ENCODE data around the gene C1orf115. TPM values are rescaled to one million over a fixed set of nuclear protein-coding genes. Genes with fewer than 3 reads are reported as not detected.

C1orf115 gene
- total and polyA plus RNA-seq, 5 donors from 2014 or later, result 0.25 to 1.8 (median 1.3) TPM

DNA sequence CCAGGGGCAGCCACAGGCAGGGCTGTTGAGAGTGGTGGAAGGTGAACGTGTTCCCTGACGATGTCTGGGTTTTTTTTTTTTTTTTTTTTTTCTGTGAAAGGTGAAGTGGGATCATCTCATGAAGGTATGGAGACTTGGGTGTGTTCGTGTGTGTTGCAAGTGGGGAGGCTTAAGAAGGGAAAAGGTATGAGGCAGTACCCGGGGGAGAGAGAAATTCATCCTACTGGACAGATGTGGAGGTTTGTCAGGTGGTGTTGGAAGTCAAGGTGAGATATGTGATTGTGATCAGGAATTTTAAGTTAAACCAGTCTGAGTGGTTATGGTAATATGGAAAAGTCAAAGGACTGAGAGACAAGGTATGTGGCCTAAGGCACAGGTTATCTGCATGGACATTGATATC is 5.3 kb downstream of the C1orf115 start:
- H3K36me3 ChIP-seq (ENCODE audit: control insufficient read depth, insufficient read depth, low read length), result no peaks in the 10 kb centered on the region
- no peaks in the 10 kb centered on the region for H3K4me1 ChIP-seq (ENCODE audit: control insufficient read depth, insufficient read depth, low read length, poor library complexity, severe bottlenecking)
- H3K27me3 Mint-ChIP-seq, result peaks cover 7% of the 10 kb centered on the region
- no peak for ATAC-seq (ENCODE audit: low read depth in 2 of 2)
- H3K27ac Mint-ChIP-seq, result no peak overlapping the region
- no peak overlapping the region for H3K4me3 ChIP-seq (ENCODE audit: low read depth, low read length)
- no peaks in the 10 kb centered on the region for H3K9me3 Mint-ChIP-seq
- no peak for DNase-seq
- H3K36me3 Mint-ChIP-seq, result no peaks in the 10 kb centered on the region
- no peak overlapping the region for H3K27ac ChIP-seq (ENCODE audit: insufficient read depth, low read length, poor library complexity, severe bottlenecking)
- no peaks in the 10 kb centered on the region for H3K9me3 ChIP-seq (ENCODE audit: control insufficient read depth in 2 of 2, low read length in 2 of 2)
- H3K4me1 Mint-ChIP-seq, result peaks cover 0 to 7% (median 0%) of the 10 kb centered on the region in 4 donors
- H3K27me3 ChIP-seq (ENCODE audit: control insufficient read depth, insufficient read depth, low read length), result no peaks in the 10 kb centered on the region
- H3K4me3 Mint-ChIP-seq, result no peak overlapping the region

DNA sequence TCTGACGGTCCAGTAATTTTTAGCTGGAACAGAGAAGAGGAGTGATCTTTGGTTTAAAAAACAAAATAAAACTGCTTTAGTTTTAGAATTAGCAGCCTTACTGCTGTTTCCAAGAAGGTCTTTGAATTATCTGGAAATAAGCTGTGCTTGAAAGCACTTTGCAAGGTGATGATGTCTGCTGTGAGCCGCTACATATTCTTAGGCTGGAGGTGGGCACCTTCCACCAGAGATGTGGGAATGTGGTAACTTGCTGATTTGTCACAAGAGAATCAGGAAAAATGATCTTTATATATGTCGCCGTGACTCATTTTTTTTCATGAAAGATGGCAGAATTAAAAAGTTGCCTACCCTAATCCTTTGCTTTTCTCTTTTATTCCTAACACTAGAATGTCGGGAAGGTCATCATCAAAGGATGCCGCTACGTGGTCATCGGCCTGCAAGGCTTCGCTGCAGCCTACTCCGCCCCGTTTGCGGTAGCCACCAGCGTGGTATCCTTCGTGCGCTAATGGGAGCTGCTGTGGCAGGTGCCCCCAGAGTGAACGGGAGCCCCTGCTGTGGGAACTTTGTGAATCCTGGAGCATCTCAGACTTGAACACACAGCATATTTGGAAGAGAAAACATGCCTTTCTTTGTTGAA is 6.2 kb downstream of the C1orf115 start:
- Histone ChIP-seq H3K9me3 (ENCODE audit: control insufficient read depth in 2 of 2, low read length in 2 of 2) (no peaks in the 10 kb centered on the region), H3K27ac (ENCODE audit: insufficient read depth, low read length, poor library complexity, severe bottlenecking) (no peak overlapping the region), H3K27me3 (ENCODE audit: control insufficient read depth, insufficient read depth, low read length) (no peaks in the 10 kb centered on the region), H3K4me1 (ENCODE audit: control insufficient read depth, insufficient read depth, low read length, poor library complexity, severe bottlenecking) (no peaks in the 10 kb centered on the region), H3K36me3 (ENCODE audit: control insufficient read depth, insufficient read depth, low read length) (no peaks in the 10 kb centered on the region), H3K4me3 (ENCODE audit: low read depth, low read length) (no peak overlapping the region)
- peaks cover under 1% of the 10 kb centered on the region for H3K27me3 Mint-ChIP-seq
- no peak overlapping the region for H3K4me3 Mint-ChIP-seq
- no peaks in the 10 kb centered on the region for H3K36me3 Mint-ChIP-seq
- no peaks in the 10 kb centered on the region for H3K9me3 Mint-ChIP-seq
- ATAC-seq (ENCODE audit: low read depth in 2 of 2), result no peak
- no peak for DNase-seq
- peaks cover 0 to 3% (median 0%) of the 10 kb centered on the region in 4 donors for H3K4me1 Mint-ChIP-seq
- H3K27ac Mint-ChIP-seq, result no peak overlapping the region

DNA sequence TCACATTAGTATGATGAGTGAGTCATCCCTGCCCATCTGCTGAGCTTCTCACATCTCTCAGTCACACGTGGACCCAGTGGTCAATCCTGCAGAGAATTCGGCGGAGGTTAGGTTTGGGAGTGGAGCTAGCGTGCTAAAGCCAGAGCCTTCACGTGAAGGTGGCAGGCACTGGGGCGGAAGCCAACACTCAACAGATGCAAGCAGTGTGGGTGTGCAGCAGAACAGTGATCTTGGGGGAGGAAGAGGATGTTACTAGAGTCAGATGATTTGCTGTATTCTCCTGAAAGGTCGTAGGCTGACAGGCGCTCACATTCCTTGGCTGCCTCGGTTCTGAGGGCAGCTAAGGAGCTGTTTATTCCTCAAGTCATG is 6.7 kb downstream of the C1orf115 start:
- Histone ChIP-seq H3K4me3 (ENCODE audit: low read depth, low read length) (no peak overlapping the region), H3K36me3 (ENCODE audit: control insufficient read depth, insufficient read depth, low read length) (no peaks in the 10 kb centered on the region), H3K27me3 (ENCODE audit: control insufficient read depth, insufficient read depth, low read length) (no peaks in the 10 kb centered on the region), H3K4me1 (ENCODE audit: control insufficient read depth, insufficient read depth, low read length, poor library complexity, severe bottlenecking) (no peaks in the 10 kb centered on the region), H3K9me3 (ENCODE audit: control insufficient read depth in 2 of 2, low read length in 2 of 2) (no peaks in the 10 kb centered on the region), H3K27ac (ENCODE audit: insufficient read depth, low read length, poor library complexity, severe bottlenecking) (no peak overlapping the region)
- ATAC-seq (ENCODE audit: low read depth in 2 of 2), result no peak
- Mint-ChIP-seq H3K36me3 (no peaks in the 10 kb centered on the region), H3K4me1 (no peaks in the 10 kb centered on the region), H3K27me3 (no peaks in the 10 kb centered on the region), H3K27ac (no peak overlapping the region), H3K9me3 (no peaks in the 10 kb centered on the region), H3K4me3 (no peak overlapping the region)
- no peak for DNase-seq

DNA sequence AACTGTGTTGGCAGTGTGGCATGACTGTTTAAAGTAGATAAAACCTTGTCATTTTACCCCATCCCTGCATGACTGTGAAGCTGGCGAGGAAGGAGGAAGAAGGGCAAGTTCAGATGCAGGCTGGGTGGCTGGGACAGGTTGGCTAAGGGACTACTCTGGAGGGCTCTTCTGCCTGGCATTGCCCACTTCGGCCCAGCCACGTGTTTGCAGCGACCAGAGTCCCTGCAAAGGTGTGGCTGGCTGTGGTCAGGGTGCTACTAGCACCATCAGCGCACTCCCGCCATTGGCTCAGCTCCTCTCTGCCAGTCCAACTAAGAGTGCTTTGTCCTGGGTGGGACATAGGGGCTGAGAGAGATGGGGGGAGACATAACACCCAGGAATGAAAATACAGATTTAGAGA is 7.2 kb downstream of the C1orf115 start:
- Mint-ChIP-seq H3K4me1 (no peaks in the 10 kb centered on the region), H3K36me3 (no peaks in the 10 kb centered on the region), H3K27me3 (no peaks in the 10 kb centered on the region), H3K27ac (no peak overlapping the region), H3K4me3 (no peak overlapping the region), H3K9me3 (no peaks in the 10 kb centered on the region)
- Histone ChIP-seq H3K9me3 (ENCODE audit: control insufficient read depth in 2 of 2, low read length in 2 of 2) (no peaks in the 10 kb centered on the region), H3K27me3 (ENCODE audit: control insufficient read depth, insufficient read depth, low read length) (no peaks in the 10 kb centered on the region), H3K4me1 (ENCODE audit: control insufficient read depth, insufficient read depth, low read length, poor library complexity, severe bottlenecking) (no peaks in the 10 kb centered on the region), H3K4me3 (ENCODE audit: low read depth, low read length) (no peak overlapping the region), H3K27ac (ENCODE audit: insufficient read depth, low read length, poor library complexity, severe bottlenecking) (no peak overlapping the region), H3K36me3 (ENCODE audit: control insufficient read depth, insufficient read depth, low read length) (no peaks in the 10 kb centered on the region)
- DNase-seq (no peak), ATAC-seq (ENCODE audit: low read depth in 2 of 2) (no peak)

DNA sequence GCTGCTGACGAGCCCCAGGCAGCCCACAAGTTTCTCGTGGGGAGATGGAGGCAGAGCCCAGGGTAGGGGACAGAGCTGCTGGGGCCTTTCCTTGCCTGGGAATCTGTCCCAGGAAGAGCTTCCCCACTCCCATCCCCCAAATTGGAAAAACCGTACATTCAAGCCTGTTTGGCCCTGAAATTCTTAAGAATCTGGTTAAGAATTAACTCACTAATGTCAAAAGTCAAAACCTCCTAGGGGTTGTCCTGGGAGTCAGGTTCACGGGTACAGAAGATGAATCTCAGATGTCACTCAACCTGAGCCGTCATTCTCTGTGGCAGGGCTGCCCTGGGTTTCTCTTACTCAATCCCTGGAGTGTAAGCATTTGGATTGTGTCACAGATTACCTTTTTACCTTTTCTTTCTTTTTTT is 8.4 kb downstream of the C1orf115 start:
- no peak overlapping the region for H3K4me3 ChIP-seq (ENCODE audit: low read depth, low read length)
- Mint-ChIP-seq H3K9me3 (no peaks in the 10 kb centered on the region), H3K27me3 (no peaks in the 10 kb centered on the region), H3K4me3 (no peak overlapping the region), H3K27ac (no peak overlapping the region), H3K4me1 (no peaks in the 10 kb centered on the region), H3K36me3 (no peaks in the 10 kb centered on the region)
- no peaks in the 10 kb centered on the region for H3K9me3 ChIP-seq (ENCODE audit: control insufficient read depth in 2 of 2, low read length in 2 of 2)
- no peaks in the 10 kb centered on the region for H3K4me1 ChIP-seq (ENCODE audit: control insufficient read depth, insufficient read depth, low read length, poor library complexity, severe bottlenecking)
- H3K27ac ChIP-seq (ENCODE audit: insufficient read depth, low read length, poor library complexity, severe bottlenecking), result no peak overlapping the region
- H3K27me3 ChIP-seq (ENCODE audit: control insufficient read depth, insufficient read depth, low read length), result no peaks in the 10 kb centered on the region
- DNase-seq, result no peak
- H3K36me3 ChIP-seq (ENCODE audit: control insufficient read depth, insufficient read depth, low read length), result no peaks in the 10 kb centered on the region
- ATAC-seq (ENCODE audit: low read depth in 2 of 2), result no peak

DNA sequence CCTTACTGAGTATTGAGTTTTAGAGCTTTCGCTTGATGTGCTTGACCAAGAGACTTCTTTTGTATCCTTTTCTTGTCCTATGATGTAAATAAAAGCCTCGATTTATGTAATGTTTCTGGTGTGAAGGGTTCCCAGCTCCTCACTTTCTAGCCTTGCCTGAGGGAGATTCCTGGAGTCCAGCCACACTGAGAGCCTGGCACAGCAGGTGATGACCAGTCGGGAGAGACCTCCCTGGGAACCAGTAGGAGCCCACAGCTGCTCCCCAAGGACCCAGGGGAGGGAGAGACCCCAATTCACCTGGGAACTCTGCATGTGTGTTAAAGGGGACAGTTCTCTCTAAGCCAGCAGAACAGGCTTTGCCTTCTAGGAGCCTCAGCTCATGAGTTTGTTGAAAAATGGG is 8.9 kb downstream of the C1orf115 start:
- Histone ChIP-seq H3K9me3 (ENCODE audit: control insufficient read depth in 2 of 2, low read length in 2 of 2) (no peaks in the 10 kb centered on the region), H3K27me3 (ENCODE audit: control insufficient read depth, insufficient read depth, low read length) (no peaks in the 10 kb centered on the region), H3K27ac (ENCODE audit: insufficient read depth, low read length, poor library complexity, severe bottlenecking) (no peak overlapping the region), H3K4me3 (ENCODE audit: low read depth, low read length) (no peak overlapping the region), H3K4me1 (ENCODE audit: control insufficient read depth, insufficient read depth, low read length, poor library complexity, severe bottlenecking) (no peaks in the 10 kb centered on the region), H3K36me3 (ENCODE audit: control insufficient read depth, insufficient read depth, low read length) (no peaks in the 10 kb centered on the region)
- no peak for DNase-seq
- H3K4me1 Mint-ChIP-seq, result no peaks in the 10 kb centered on the region
- no peak overlapping the region for H3K27ac Mint-ChIP-seq
- ATAC-seq (ENCODE audit: low read depth in 2 of 2), result no peak
- H3K4me3 Mint-ChIP-seq, result no peak overlapping the region
- H3K9me3 Mint-ChIP-seq, result no peaks in the 10 kb centered on the region
- H3K36me3 Mint-ChIP-seq, result no peaks in the 10 kb centered on the region
- H3K27me3 Mint-ChIP-seq, result no peaks in the 10 kb centered on the region

DNA sequence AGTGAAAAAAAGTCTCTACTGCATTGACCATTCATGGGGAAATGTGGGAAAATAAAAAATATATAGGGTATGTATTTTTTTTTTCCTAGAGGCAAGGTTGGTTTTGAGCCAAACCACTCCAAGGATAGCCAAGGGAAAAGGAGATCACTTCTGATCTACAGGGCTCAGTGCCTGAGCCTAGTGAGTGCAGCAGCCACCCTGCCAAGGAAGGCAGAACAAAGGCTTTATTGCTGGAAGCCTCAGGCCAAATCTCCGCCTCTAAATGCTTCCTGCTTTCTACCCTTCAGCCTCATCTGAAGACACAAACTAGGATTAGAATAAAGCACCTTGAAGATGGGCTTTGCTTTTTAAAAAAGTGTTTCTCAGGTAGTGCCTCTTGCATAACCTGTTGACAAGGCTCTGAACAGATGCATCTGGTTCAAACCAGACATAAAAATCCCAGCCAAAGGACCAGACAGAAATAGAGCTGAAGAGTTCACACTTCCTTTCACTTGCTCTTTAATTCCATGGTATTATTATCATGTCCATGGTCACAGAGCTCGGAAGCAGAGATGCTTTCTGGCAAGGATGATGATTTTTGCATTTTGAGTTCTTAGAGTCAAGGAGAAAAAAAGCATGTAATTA is 10.5 kb downstream of the C1orf115 start:
- no peaks in the 10 kb centered on the region for H3K9me3 ChIP-seq (ENCODE audit: control insufficient read depth in 2 of 2, low read length in 2 of 2)
- no peak for ATAC-seq (ENCODE audit: low read depth in 2 of 2)
- no peak overlapping the region for H3K27ac Mint-ChIP-seq
- no peak for DNase-seq
- H3K4me3 Mint-ChIP-seq, result no peak overlapping the region
- H3K27me3 ChIP-seq (ENCODE audit: control insufficient read depth, insufficient read depth, low read length), result no peaks in the 10 kb centered on the region
- no peaks in the 10 kb centered on the region for H3K4me1 ChIP-seq (ENCODE audit: control insufficient read depth, insufficient read depth, low read length, poor library complexity, severe bottlenecking)
- no peaks in the 10 kb centered on the region for H3K4me1 Mint-ChIP-seq
- no peaks in the 10 kb centered on the region for H3K27me3 Mint-ChIP-seq
- H3K9me3 Mint-ChIP-seq, result peaks cover 0 to 1% (median 0%) of the 10 kb centered on the region in 7 donors
- H3K36me3 ChIP-seq (ENCODE audit: control insufficient read depth, insufficient read depth, low read length), result no peaks in the 10 kb centered on the region
- H3K4me3 ChIP-seq (ENCODE audit: low read depth, low read length), result no peak overlapping the region
- no peak overlapping the region for H3K27ac ChIP-seq (ENCODE audit: insufficient read depth, low read length, poor library complexity, severe bottlenecking)
- no peaks in the 10 kb centered on the region for H3K36me3 Mint-ChIP-seq

DNA sequence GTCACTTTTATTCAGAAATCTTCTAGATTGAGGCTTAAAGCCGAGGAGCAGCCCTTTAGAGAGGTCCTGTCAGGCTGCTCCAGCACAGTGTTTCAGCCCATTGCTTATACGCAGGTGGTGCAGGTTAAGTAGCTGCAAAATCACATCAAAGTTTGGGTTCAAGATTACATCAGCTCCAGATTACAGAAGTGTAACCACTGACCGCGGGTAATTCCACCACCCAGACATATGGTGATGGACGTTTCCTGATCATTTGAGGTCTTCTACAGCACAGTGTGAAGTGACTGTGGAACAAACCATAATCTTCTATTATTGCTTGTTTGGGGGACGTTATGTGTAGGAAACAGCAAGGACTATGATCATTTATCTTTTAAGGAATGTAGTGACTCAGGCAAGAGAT is 11.8 kb downstream of the C1orf115 start:
- H3K36me3 ChIP-seq (ENCODE audit: control insufficient read depth, insufficient read depth, low read length), result no peaks in the 10 kb centered on the region
- H3K9me3 Mint-ChIP-seq, result peaks cover 0 to 1% (median 0%) of the 10 kb centered on the region in 7 donors
- no peaks in the 10 kb centered on the region for H3K36me3 Mint-ChIP-seq
- H3K4me3 Mint-ChIP-seq, result no peak overlapping the region
- no peak overlapping the region for H3K27ac Mint-ChIP-seq
- H3K9me3 ChIP-seq (ENCODE audit: control insufficient read depth in 2 of 2, low read length in 2 of 2), result no peaks in the 10 kb centered on the region
- ATAC-seq (ENCODE audit: low read depth in 2 of 2), result no peak
- DNase-seq, result no peak
- H3K27ac ChIP-seq (ENCODE audit: insufficient read depth, low read length, poor library complexity, severe bottlenecking), result no peak overlapping the region
- no peaks in the 10 kb centered on the region for H3K27me3 ChIP-seq (ENCODE audit: control insufficient read depth, insufficient read depth, low read length)
- H3K4me1 Mint-ChIP-seq, result no peaks in the 10 kb centered on the region
- H3K4me3 ChIP-seq (ENCODE audit: low read depth, low read length), result no peak overlapping the region
- no peaks in the 10 kb centered on the region for H3K4me1 ChIP-seq (ENCODE audit: control insufficient read depth, insufficient read depth, low read length, poor library complexity, severe bottlenecking)
- no peaks in the 10 kb centered on the region for H3K27me3 Mint-ChIP-seq

Data from CD4-positive, CD25-positive, alpha-beta regulatory T cell (primary cell).